GM18511 (cell line): Measurements from ENCODE around the gene TRAK1.
A peak's percentile ranks its signal among the peaks of the same experiment; 100 is the strongest.

Source experiments
- ATAC-seq: cut with Tn5 transposase; IDR thresholded peaks from one replicate; pipeline ENCODE4 v1.9.1; 2021; ENCODE audit warnings: mild to moderate bottlenecking, moderate library complexity; ENCODE audit not compliant: unreplicated experiment

The TRAK1 gene

DNA sequence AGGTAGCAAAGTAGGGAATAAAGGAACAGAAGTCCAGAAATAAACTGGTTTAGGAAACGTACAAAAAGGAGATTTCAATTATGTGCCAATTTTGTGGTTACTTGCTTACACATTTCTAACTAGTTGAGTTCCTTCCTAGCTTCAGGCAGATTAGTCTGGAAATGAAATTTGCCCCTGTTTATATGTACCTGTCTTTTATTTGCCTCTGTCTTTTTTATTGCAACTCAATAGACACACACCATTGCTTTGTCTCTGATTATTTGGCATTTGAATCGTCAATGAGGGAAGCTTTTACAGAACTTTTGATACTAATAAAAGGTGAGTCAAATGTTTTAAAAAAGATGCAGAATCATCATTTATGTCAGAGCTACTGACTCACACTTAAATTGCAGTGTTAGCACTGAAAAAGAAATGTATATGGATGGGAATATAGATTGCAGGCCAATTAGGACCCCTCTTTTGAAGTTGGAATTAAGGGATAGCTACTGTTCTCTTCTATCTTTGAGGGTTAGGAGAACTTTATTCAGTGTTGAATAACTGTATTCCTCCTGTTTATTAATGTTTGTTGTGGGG, 60.5 kb downstream of the TRAK1 start:
- no peak for ATAC-seq

DNA sequence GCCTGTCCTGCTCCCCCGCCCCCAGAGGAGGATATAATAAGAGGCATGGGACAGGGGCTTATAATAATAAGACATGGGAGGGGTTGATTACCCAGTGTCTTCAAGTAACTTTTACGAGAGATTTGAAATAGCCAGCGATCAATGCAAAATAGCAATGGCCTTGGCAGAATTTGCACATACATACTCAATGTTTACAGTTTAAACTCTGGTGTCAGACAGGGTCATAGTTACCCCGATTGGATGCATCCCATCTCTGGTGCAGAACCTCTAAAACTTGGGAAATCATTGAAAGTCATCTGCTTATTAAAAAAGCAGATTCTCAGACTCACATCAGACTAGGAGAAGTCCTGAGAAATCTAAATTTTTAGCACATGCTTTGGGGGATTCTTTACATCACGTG, 61.0 kb downstream of the TRAK1 start:
- ATAC-seq = no peak

DNA sequence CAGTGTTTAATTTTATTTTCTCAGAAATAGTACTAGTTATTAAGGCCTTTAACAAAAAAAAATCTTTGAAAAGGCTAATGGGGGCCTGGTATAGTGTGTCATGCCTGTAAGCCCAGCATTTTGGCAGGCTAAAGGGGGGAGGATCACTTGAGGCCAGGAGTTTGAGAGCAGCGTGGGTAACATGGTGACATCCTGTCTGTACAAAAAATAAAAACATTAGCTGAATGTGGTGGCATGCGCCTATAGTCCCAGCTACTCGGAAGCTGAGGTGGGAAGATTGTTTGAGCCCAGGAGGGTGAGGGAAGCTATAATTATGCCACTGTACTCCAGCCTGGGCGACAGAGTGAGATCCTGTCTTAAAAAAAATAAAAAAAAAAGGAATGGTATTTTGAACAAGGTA, 61.9 kb downstream of the TRAK1 start:
- no peak for ATAC-seq

- ATAC-seq = peak; percentile 41
Observed at GRCh38 chr3:42157540-42158538, 66.7 kb downstream of the TRAK1 start.

DNA sequence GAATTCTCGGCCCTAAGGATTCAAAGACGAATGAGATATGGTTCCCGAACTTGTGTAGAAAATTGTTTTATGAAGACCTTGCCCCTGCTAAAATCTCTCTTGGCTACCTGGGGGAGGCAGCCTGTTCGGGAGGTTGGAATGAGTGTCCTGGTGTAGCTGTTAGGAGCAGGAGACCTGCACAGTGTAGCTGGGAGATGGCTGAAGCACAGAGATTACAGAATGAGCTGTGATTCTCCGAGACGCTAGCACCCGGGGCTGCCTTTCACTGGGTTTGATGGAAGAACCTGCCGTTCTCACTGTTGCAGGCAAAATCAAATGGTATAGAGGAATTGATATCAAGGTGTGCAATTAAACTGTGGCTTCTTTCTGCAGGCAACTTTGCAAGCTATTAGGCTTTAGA, 68.0 kb downstream of the TRAK1 start:
- ATAC-seq = no peak

DNA sequence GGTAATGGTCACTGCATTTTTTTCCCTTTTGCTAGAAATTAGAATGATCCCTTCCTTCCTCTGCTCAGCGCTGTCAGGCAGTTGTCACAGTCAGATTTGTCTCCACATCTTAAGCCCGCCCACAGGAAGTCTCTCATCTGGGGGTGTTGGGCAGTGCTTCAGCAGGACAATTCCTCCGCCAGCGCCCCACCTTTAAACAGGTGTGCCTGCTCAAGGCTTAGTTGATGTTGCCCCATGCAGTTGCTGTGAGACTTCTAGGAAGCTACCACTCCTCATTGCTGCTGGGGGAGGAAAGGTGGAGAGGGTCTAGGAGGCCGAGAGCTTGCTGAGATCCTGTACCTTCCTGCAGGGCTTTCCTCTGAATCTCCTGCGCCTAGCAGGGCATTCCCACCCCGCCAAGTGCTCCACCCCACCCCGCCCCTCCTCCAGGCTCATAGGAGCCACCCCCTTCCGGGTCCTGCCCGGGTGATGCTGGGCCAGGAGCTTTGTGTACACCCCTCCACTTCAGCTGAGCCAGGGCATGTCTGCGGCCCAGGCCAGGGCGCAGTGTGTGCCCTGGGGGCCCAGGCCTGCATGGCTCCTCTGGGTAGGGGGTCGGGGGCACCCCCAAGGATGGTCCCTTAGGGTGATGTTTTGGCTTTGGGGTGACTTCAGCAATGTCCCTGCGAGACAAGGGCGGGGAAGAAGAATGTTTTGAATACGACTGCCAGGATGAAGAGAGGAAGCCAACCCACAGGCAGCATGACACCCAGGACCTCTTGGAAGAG, 68.7 kb downstream of the TRAK1 start:
- peak; percentile 84 for ATAC-seq

- no peak for ATAC-seq
Observed at GRCh38 chr3:42161050-42161935, 70.1 kb downstream of the TRAK1 start.

GRCh38 chr3:42162462-42162861, 71.3 kb downstream of the TRAK1 start:
- no peak for ATAC-seq

DNA sequence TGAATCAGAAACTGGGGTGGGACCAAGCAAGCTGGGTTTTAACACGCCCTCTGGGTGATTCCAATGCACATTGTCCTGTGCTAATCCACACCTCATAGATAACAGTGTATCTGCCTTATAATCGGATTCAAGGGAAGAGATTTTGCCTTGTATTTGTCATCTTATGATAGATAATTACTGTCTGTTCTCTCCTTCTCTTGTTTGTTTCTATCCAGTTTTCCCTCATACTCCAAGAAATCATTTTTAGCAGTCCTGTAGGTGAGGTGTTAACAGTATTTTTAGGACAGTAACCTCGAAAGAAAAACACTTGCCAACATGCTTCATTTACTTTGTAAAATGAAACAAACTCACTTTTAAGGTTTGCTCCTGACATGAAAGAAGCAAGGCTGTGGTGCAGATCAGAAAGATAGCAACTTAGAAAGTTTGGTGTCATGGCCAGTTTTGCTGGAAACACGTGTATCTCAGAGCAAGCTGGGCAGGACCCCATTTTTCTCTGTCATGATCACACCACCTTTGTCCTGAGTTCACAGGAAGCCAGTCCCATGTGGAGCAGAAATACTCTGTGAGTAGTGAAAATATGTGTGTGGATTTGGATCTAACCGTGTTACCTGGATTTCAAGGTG, 72.6 kb downstream of the TRAK1 start:
- no peak for ATAC-seq

DNA sequence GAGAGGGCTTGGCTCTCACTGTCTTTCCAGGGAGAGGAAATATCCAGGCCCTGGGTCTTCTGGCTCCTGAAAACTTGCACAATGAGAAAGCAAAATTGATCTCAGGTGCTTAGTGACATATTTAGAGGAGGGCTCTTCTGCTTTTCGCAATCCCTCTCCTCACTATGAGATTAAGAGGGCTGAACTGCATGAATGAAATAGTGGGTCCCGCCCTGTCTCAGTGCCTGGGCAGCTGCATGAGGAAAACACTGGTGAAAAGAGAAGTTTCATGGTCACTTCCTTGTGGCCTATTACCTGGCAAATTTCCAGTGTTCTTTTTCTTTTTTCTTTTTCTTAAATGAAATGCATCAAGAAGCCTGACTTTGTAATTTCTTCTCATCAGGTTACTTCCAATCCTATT, 73.5 kb downstream of the TRAK1 start:
- no peak for ATAC-seq

GRCh38 chr3:42165211-42165610, 74.1 kb downstream of the TRAK1 start:
- no peak for ATAC-seq

DNA sequence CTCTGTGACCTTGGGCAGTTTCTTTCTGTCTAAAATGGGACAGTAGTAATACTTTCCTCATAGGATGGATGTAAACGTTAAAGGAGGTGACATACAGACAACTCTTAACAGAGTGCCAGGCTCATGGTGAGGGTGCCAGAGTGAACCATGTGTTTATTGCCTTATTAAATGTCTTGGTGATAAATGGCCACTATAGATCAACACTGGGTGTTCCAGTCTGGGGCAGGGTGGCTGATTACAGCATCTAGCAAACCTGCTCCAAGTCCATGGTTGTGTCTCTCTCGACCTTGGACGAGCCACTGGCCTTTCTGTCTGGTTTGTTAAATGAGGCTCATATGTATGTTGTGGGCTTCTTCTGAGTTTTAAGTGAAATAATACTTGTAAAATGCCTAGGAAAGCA, 75.1 kb downstream of the TRAK1 start:
- no peak for ATAC-seq

DNA sequence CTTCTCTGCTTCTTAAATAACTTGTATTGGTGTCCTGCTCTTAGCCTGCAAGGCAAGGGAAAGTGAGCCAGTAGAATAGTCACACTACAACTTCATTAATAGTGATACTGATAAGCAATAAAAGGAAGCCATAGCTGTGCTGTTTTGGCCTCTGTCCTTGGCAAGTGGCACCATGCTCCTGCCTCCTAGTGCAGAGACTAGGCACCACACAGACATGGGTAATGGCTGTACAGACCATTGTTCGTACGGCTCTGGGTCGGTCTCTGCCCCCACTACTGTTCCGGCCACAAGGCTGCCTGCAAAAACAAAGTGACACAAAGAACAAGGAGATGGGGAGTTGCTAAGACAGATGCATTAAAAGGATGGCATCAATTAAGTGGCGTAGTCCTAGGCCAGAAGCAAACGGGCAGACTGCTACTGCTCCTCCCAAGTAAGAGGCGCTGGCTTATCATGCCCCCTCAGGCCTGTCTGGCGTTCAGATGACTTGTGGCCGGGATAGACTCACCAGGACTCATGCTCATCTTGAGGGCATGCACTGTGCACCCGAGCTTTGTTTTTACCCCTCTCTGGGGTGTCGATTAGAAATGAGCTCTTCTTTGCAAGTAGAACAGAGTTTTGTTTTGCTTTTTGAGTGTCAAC, 75.6 kb downstream of the TRAK1 start:
- ATAC-seq = no peak

DNA sequence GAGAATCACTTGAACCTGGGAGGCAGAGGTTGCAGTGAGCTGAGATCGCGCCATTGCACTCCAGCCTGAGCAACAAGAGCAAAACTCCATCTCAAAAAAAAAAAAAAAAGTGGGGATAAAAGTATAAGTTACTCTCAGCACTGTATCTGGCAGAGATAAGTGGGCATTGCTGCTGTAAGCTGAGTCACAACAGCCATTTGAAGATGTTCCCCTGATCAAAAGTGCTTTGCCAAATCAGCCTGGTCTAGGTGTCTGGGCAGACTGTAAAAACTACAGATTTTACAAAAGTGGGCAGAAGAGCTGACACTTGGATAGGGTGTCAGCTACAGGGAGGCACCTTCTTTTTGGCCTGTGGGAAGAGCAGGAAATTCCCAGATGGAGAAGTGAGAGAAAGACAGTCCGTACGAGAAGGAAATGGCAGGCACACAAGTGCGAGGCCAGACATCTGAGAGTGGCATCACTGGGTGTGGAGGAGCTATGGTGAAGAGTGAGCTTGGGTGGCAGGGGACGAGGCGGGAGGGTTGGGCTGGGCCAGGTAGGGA, 78.5 kb downstream of the TRAK1 start:
- no peak for ATAC-seq

- no peak for ATAC-seq
Observed at GRCh38 chr3:42172047-42172654, 81.0 kb downstream of the TRAK1 start.

DNA sequence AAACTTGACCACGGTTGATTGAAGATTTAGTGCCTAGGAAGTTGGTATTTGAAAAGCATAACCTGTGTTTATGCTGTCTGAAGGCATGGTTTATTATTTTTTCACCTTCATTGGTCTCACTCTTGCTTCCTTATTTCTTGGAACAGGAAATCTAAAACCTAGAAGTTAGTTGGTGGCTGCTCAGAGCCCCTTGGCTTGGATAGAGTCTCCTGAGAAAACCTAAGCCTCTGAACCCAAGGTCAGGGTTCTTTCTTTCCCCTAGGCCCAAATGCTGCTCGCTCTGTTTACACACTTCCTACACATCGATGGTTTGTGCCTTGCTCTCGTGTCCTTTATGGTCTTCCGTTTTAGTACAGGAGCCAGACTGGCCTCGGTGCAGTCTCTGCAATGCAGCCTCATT, 82.2 kb downstream of the TRAK1 start:
- no peak for ATAC-seq

DNA sequence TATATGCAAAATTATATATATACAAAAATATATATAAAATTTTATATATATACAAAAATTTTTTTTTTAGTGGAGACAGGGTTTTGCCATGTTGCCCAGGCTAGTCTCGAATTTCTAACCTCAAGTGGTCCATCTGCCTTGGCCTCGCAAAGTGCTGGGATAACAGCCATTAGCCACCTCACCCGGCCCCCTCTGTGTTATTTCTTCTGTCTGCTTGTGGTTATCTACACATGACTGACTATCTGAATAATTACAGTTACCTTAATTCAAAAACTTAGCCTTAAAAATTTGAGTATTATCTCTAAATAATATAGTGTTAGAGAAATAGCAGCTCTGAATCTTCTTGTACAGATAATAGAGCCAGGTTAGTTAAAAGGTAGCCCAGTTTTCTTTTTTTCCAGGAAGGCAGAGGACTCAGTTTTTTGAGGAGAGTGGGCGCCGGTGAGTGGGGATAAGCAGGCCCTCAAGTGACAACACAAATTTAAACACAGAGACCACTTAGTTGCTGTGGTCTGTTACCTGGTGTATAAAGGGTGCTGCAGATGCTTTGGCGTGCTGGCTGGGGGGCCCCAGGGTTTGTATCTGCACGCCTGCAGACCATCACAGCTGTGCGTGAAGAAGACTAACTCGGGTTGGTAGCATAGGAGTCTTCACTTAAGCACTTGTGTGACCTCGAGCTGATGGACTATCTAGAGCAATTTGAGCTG, 83.7 kb downstream of the TRAK1 start:
- no peak for ATAC-seq
